ENCODE data around the gene CLN5. TPM values are rescaled to one million over a fixed set of nuclear protein-coding genes. Genes with fewer than 3 reads are reported as not detected.

CLN5 gene
- total and polyA plus RNA-seq, 2 of the 13 experiments (the other 11 are each of a cell fraction or from before 2014, with no cell fraction given), result 10.1 to 13.7 TPM

DNA sequence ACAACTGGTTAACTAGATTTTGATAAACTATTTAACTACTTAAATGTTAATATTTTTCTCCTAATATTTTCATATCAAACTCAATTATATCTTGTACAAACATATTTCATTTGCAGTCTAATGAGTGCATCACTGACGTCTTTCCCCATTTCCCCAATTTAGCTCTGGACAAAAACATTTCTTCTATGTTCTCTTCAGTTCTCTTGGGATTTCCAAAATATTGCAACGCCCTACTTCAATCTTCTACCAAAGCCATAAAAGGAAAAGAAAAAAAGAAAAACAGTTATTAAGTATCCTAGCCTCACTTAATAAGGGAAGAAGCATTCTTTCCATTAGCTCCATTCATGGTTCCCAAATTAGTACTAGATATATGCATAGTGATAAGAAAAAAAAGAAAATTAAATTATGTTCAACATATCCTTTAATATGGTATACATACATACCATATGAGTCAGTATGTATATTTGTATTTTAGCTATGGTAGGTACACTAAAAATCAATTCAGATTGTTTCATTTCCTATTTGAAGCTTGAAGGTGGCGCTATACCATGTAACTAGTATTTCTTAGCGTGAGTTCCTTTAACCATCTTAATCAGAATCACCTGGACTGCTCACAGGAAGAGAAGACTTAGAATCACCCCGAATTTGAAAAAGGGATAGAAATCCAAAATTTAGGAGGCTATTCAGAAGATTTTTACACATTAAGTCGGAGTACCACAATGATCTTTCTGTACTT, 25.2 kb downstream of the CLN5 start:
- WGBS (ENCODE audit: low lambda C conversion rate), result 95% methylated on average over 6 of the region's 6 CpGs
- no peak for ATAC-seq
- Histone ChIP-seq H3K9me3 (ENCODE audit: low read length) (no peaks in the 10 kb centered on the region), H3K4me3 (replicated peaks in 1 of 3; ENCODE audit: insufficient read depth in 1 of 3, low read depth in 2 of 3, low read length in 3 of 3) (no peak overlapping the region), H4K20me1 (ENCODE audit: insufficient read depth, low read length) (peaks cover under 1% of the 10 kb centered on the region; the same call in 1 of the 2 replicates), H2AFZ (ENCODE audit: low read length) (no peak overlapping the region), H3K9ac (ENCODE audit: insufficient read depth, low read depth, low read length) (no peak overlapping the region), H3K79me2 (ENCODE audit: insufficient read depth, low read length) (peaks cover 30% of the 10 kb centered on the region), H3K27ac (ENCODE audit: extremely low read length, insufficient read depth, low read length) (no peak overlapping the region), H3K36me3 (replicated peaks in 1 of 2; ENCODE audit: control insufficient read depth in 1 of 2, insufficient read depth in 2 of 2, low read length in 2 of 2) (peaks cover 4 to 64% of the 10 kb centered on the region in 2 experiments), H3K27me3 (ENCODE audit: control insufficient read depth in 1 of 2, insufficient read depth in 2 of 2, low read length in 2 of 2) (no peaks in the 10 kb centered on the region), H3K4me1 (ENCODE audit: insufficient read depth, low read length) (peaks cover 16% of the 10 kb centered on the region), H3K4me2 (ENCODE audit: low read depth, low read length) (no peak overlapping the region)
- intact Hi-C loops (cut with micrococcal nuclease; ENCODE audit: unreplicated experiment) (no loop called here), in situ Hi-C loops (cut with HindIII; ENCODE audit: extremely low pct_ligation_motif_present, low pct_unique_long_range_greater_than_20kb) (no loop called here)
- no peak for DNase-seq (ENCODE audit: low spot score)
- no peak for FAIRE-seq
- no TSS peak for BruUV-seq (replicated peaks)
- CTCF ChIA-PET (ENCODE audit: low intra/inter-chr PET ratio, low total read pairs), result no interaction called here
- POLR2A ChIA-PET, result no interaction called here
- TF ChIP-seq PPARG (CRISPR knock-in tag; conservative IDR thresholded peaks at IDR 0.05) (no peak), MEIS2 (CRISPR knock-in tag; IDR thresholded peaks at IDR 0.05) (no peak), ZNF543 (CRISPR knock-in tag; IDR thresholded peaks at IDR 0.05) (no peak), HCFC1 (IDR thresholded peaks at IDR 0.05; ENCODE audit: low read depth, low read length) (no peak), ZSCAN29 (CRISPR knock-in tag; conservative IDR thresholded peaks at IDR 0.05) (no peak), NBN (conservative IDR thresholded peaks at IDR 0.05) (no peak), ZNF350 (CRISPR knock-in tag; IDR thresholded peaks at IDR 0.05; ENCODE audit: borderline replicate concordance, low read depth) (no peak), FOXM1 (CRISPR knock-in tag; IDR thresholded peaks at IDR 0.05) (no peak), EEA1 (CRISPR knock-in tag; IDR thresholded peaks at IDR 0.05; ENCODE audit: borderline replicate concordance) (no peak)
- TF ChIP-seq, protein P1, sequence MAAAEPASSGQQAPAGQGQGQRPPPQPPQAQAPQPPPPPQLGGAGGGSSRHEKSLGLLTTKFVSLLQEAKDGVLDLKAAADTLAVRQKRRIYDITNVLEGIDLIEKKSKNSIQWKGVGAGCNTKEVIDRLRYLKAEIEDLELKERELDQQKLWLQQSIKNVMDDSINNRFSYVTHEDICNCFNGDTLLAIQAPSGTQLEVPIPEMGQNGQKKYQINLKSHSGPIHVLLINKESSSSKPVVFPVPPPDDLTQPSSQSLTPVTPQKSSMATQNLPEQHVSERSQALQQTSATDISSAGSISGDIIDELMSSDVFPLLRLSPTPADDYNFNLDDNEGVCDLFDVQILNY (CRISPR knock-in tag; conservative IDR thresholded peaks at IDR 0.05), result no peak
- TF ChIP-seq, protein P2, sequence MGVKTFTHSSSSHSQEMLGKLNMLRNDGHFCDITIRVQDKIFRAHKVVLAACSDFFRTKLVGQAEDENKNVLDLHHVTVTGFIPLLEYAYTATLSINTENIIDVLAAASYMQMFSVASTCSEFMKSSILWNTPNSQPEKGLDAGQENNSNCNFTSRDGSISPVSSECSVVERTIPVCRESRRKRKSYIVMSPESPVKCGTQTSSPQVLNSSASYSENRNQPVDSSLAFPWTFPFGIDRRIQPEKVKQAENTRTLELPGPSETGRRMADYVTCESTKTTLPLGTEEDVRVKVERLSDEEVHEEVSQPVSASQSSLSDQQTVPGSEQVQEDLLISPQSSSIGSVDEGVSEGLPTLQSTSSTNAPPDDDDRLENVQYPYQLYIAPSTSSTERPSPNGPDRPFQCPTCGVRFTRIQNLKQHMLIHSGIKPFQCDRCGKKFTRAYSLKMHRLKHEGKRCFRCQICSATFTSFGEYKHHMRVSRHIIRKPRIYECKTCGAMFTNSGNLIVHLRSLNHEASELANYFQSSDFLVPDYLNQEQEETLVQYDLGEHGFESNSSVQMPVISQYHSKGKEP (CRISPR knock-in tag; IDR thresholded peaks at IDR 0.05), result no peak
- TF ChIP-seq, protein P3, sequence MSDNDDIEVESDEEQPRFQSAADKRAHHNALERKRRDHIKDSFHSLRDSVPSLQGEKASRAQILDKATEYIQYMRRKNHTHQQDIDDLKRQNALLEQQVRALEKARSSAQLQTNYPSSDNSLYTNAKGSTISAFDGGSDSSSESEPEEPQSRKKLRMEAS (IDR thresholded peaks at IDR 0.05), result no peak
- TF ChIP-seq, protein P4, sequence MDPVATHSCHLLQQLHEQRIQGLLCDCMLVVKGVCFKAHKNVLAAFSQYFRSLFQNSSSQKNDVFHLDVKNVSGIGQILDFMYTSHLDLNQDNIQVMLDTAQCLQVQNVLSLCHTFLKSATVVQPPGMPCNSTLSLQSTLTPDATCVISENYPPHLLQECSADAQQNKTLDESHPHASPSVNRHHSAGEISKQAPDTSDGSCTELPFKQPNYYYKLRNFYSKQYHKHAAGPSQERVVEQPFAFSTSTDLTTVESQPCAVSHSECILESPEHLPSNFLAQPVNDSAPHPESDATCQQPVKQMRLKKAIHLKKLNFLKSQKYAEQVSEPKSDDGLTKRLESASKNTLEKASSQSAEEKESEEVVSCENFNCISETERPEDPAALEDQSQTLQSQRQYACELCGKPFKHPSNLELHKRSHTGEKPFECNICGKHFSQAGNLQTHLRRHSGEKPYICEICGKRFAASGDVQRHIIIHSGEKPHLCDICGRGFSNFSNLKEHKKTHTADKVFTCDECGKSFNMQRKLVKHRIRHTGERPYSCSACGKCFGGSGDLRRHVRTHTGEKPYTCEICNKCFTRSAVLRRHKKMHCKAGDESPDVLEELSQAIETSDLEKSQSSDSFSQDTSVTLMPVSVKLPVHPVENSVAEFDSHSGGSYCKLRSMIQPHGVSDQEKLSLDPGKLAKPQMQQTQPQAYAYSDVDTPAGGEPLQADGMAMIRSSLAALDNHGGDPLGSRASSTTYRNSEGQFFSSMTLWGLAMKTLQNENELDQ (CRISPR knock-in tag; IDR thresholded peaks at IDR 0.05; ENCODE audit: borderline replicate concordance), result no peak
- TF ChIP-seq, protein P5, sequence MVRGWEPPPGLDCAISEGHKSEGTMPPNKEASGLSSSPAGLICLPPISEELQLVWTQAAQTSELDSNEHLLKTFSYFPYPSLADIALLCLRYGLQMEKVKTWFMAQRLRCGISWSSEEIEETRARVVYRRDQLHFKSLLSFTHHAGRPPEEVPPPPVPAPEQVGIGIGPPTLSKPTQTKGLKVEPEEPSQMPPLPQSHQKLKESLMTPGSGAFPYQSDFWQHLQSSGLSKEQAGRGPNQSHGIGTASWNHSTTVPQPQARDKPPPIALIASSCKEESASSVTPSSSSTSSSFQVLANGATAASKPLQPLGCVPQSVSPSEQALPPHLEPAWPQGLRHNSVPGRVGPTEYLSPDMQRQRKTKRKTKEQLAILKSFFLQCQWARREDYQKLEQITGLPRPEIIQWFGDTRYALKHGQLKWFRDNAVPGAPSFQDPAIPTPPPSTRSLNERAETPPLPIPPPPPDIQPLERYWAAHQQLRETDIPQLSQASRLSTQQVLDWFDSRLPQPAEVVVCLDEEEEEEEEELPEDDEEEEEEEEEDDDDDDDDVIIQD (CRISPR knock-in tag; IDR thresholded peaks at IDR 0.05; ENCODE audit: low read depth), result no peak
- TF ChIP-seq, protein P6, sequence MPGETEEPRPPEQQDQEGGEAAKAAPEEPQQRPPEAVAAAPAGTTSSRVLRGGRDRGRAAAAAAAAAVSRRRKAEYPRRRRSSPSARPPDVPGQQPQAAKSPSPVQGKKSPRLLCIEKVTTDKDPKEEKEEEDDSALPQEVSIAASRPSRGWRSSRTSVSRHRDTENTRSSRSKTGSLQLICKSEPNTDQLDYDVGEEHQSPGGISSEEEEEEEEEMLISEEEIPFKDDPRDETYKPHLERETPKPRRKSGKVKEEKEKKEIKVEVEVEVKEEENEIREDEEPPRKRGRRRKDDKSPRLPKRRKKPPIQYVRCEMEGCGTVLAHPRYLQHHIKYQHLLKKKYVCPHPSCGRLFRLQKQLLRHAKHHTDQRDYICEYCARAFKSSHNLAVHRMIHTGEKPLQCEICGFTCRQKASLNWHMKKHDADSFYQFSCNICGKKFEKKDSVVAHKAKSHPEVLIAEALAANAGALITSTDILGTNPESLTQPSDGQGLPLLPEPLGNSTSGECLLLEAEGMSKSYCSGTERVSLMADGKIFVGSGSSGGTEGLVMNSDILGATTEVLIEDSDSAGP (CRISPR knock-in tag; IDR thresholded peaks at IDR 0.05; ENCODE audit: borderline replicate concordance), result no peak

All from HepG2 (cell line).